IMR-90 (cell line): ENCODE measurements around the gene TSSC4. TPM values are rescaled to one million over a fixed set of nuclear protein-coding genes. Genes with fewer than 3 reads are reported as not detected.

Experiments
- ATAC-seq: fragments of 200-7000 bp; cut with Tn5 transposase; 2 replicates; pipeline ENCODE4 v1.9.1; 2020; ENCODE audit warnings: low read depth, mild to moderate bottlenecking, moderate library complexity
- BruUV-seq: library from RNA; stranded (reverse); fragments of 400-500 nt; replicated peaks from 2 replicates; lab custom pipeline; 2021; lab: Mats Ljungman, UMichigan
- CTCF ChIA-PET: fragments of 300-600 bp; formaldehyde crosslinking; extraction: SDS; loops from one replicate; lab custom pipeline; 2021; ENCODE audit warnings: antibody characterized with exemption; lab: Yijun Ruan, JAX
- POLR2A ChIA-PET: fragments of 300-600 bp; sonication (Branson Sonifier 250); formaldehyde crosslinking; loops from one replicate; lab custom pipeline; 2022; ENCODE audit warnings: antibody characterized with exemption; ENCODE audit not compliant: unreplicated experiment; lab: Charles Lee
- DNase-seq: peaks from one replicate; pipeline ENCODE4 v3.0.0; 2013
- H2AFZ ChIP-seq: replicated peaks from 2 replicates; pipeline ENCODE3; 2013; ENCODE audit warnings: low read length, mild to moderate bottlenecking; ENCODE audit not compliant: poor library complexity
- H2AK5ac ChIP-seq: 2 replicates; pipeline ENCODE4 v1.6.1; 2013; ENCODE audit warnings: low read depth, low read length, inconsistent platforms
- H2AK9ac ChIP-seq: replicated peaks from 2 replicates; pipeline ENCODE3; 2013; ENCODE audit warnings: mild to moderate bottlenecking, low read depth, low read length, moderate library complexity; ENCODE audit not compliant: poor library complexity
- H2BK120ac ChIP-seq: 2 replicates; pipeline ENCODE4 v1.6.1; 2013; ENCODE audit warnings: low read depth, low read length, inconsistent platforms
- H2BK15ac ChIP-seq: 3 replicates; pipeline ENCODE4 v1.6.1; 2013; ENCODE audit warnings: low read depth, low read length, inconsistent platforms
- H2BK20ac ChIP-seq: 2 replicates; pipeline ENCODE4 v1.6.1; 2013; ENCODE audit warnings: low read depth, mild to moderate bottlenecking, inconsistent platforms, low read length, moderate library complexity
- H2BK5ac ChIP-seq: 2 replicates; pipeline ENCODE4 v1.6.1; 2013; ENCODE audit warnings: mild to moderate bottlenecking, low read depth, low read length, inconsistent platforms; ENCODE audit not compliant: poor library complexity, severe bottlenecking
- H3K14ac ChIP-seq: replicated peaks from 2 replicates; pipeline ENCODE4 v1.6.1; 2013; ENCODE audit warnings: low read depth, low read length, inconsistent platforms
- H3K18ac ChIP-seq: 2 replicates; pipeline ENCODE4 v1.6.1; 2013; ENCODE audit warnings: low read depth, low read length, control low read depth
- H3K23ac ChIP-seq: 2 replicates; pipeline ENCODE4 v1.6.1; 2013; ENCODE audit warnings: low read depth, low read length, inconsistent platforms
- H3K27ac ChIP-seq: 2 replicates; pipeline ENCODE4 v1.5.1; 2013; ENCODE audit warnings: mild to moderate bottlenecking, control low read depth, low read length; ENCODE audit not compliant: insufficient read depth
- H3K27me3 ChIP-seq: 2 replicates; pipeline ENCODE4 v1.6.1; 2013; ENCODE audit warnings: low read length; ENCODE audit not compliant: control insufficient read depth, insufficient read depth
- H3K36me3 ChIP-seq: 2 replicates; pipeline ENCODE4 v1.6.1; 2013; ENCODE audit warnings: low read length, mixed read lengths; ENCODE audit not compliant: control insufficient read depth, insufficient read depth
- H3K4ac ChIP-seq: 2 replicates; pipeline ENCODE4 v1.6.1; 2013; ENCODE audit warnings: low read depth, low read length, inconsistent platforms
- H3K4me1 ChIP-seq: 2 replicates; pipeline ENCODE4 v1.6.1; 2013; ENCODE audit warnings: low read length, mixed read lengths; ENCODE audit not compliant: control insufficient read depth, insufficient read depth
- H3K4me2 ChIP-seq: 2 replicates; pipeline ENCODE4 v1.6.1; 2013; ENCODE audit warnings: low read depth, mild to moderate bottlenecking, control low read depth, low read length, moderate library complexity
- H3K4me3 ChIP-seq: 2 replicates; pipeline ENCODE4 v1.5.1; 2013; ENCODE audit warnings: low read depth, mild to moderate bottlenecking, control low read depth, low read length, moderate library complexity; ENCODE audit not compliant: insufficient read depth
- H3K56ac ChIP-seq: 2 replicates; pipeline ENCODE4 v1.6.1; 2013; ENCODE audit warnings: low read length, inconsistent platforms; ENCODE audit not compliant: insufficient read depth; ENCODE audit errors: extremely low read depth
- H3K79me1 ChIP-seq, 2 experiments: 2 replicates each; pipeline ENCODE4 v1.6.1; 2013; ENCODE audit warnings: low read length in 2 of 2, inconsistent platforms in 1 of 2, low read depth in 1 of 2
- H3K9ac ChIP-seq: 2 replicates; pipeline ENCODE4 v1.6.1; 2013; ENCODE audit warnings: low read depth, low read length, control low read depth
- H3K9me1 ChIP-seq: 2 replicates; pipeline ENCODE4 v1.6.1; 2013; ENCODE audit warnings: low read length, inconsistent platforms; ENCODE audit not compliant: insufficient read depth
- H3K9me3 ChIP-seq: 2 replicates; pipeline ENCODE4 v1.6.1; 2013; ENCODE audit warnings: low read length; ENCODE audit not compliant: control insufficient read depth, insufficient read depth
- H4K20me1 ChIP-seq: 2 replicates; pipeline ENCODE4 v1.6.1; 2013; ENCODE audit warnings: low read length, inconsistent platforms; ENCODE audit not compliant: insufficient read depth
- H4K5ac ChIP-seq: 2 replicates; pipeline ENCODE4 v1.6.1; 2013; ENCODE audit warnings: mild to moderate bottlenecking, low read depth, low read length, control low read depth
- H4K8ac ChIP-seq, 2 experiments: 2 replicates each; pipeline ENCODE4 v1.6.1; 2013; ENCODE audit warnings: low read depth in 2 of 2, low read length in 2 of 2, control low read depth in 1 of 2, inconsistent platforms in 1 of 2
- H4K91ac ChIP-seq: 2 replicates; pipeline ENCODE4 v1.6.1; 2013; ENCODE audit warnings: low read depth, low read length, inconsistent platforms; ENCODE audit not compliant: insufficient read depth
- BHLHE40 ChIP-seq: fragments of 150-350 bp; IDR thresholded peaks from 2 replicates; pipeline ENCODE4 v1.6.1; 2016; ENCODE audit warnings: mild to moderate bottlenecking, low read depth, low read length
- CHD1 ChIP-seq: IDR thresholded peaks from 2 replicates; pipeline ENCODE4 v1.6.1; 2012; ENCODE audit warnings: low read depth, low read length, improper control_type of control experiment
- FOS ChIP-seq: fragments of 150-350 bp; IDR thresholded peaks from 2 replicates; pipeline ENCODE4 v1.6.1; 2016; ENCODE audit warnings: low read depth, low read length
- RAD21 ChIP-seq: IDR thresholded peaks from 2 replicates; pipeline ENCODE4 v1.6.1; 2012; ENCODE audit warnings: low read length, improper control_type of control experiment
- RCOR1 ChIP-seq: IDR thresholded peaks from 2 replicates; pipeline ENCODE4 v1.6.1; 2012; ENCODE audit warnings: mild to moderate bottlenecking, low read length, improper control_type of control experiment; ENCODE audit not compliant: insufficient replicate concordance
- RFX5 ChIP-seq: IDR thresholded peaks from 2 replicates; pipeline ENCODE4 v1.8.0; 2012; ENCODE audit warnings: low read depth, mild to moderate bottlenecking, low read length, moderate library complexity
- SMC3 ChIP-seq: fragments of 150-350 bp; IDR thresholded peaks from 2 replicates; pipeline ENCODE4 v1.6.1; 2016; ENCODE audit warnings: low read depth, mild to moderate bottlenecking, antibody characterized with exemption, low read length, moderate library complexity
- WGBS, 2 experiments: methylation state at CpG; one replicate each; pipeline versions ENCODE4 v1.1.5 to v1.1.7; 2013; ENCODE audit warnings: missing lambda C conversion rate in 2 of 2; ENCODE audit not compliant: insufficient read length in 1 of 2; ENCODE audit errors: extremely low coverage in 2 of 2; 5-methylcytosine and 5-hydroxymethylcytosine counted together
- dilution Hi-C: fragments of 300-500 bp; cut with HindIII; formaldehyde crosslinking; loops from one replicate; pipeline ENCODE4 v1.14.3; 2018; ENCODE audit warnings: low sequenced_read_pairs; ENCODE audit not compliant: unreplicated experiment
- in situ Hi-C: fragments of 300-500 bp; cut with MboI; formaldehyde crosslinking; loops from 3 replicates; pipeline ENCODE4 v1.14.3; 2019; ENCODE audit warnings: low sequenced_read_pairs, inconsistent platforms, mixed read lengths
- intact Hi-C: fragments of 100-400 bp; cut with micrococcal nuclease; formaldehyde crosslinking; loops from 2 replicates; pipeline ENCODE4 v1.10.0; 2022
- polyA plus RNA-seq, 3 experiments: library from polyadenylated mRNA; depleted of rRNA; stranded (reverse); fragments of >200 nt; gene quantifications; 2 replicates each; pipeline ENCODE4 v1.2.3, GENCODE V29; 2012; ENCODE audit warnings: low replicate concordance in 1 of 3
- total RNA-seq: library from RNA; depleted of rRNA; stranded (reverse); fragments of >200 nt; gene quantifications from 2 replicates; pipeline ENCODE4 v1.2.3, GENCODE V29; 2012
- TF ChIP-seq, protein P1 (sequence below): fragments of 150-350 bp; IDR thresholded peaks from 2 replicates; pipeline ENCODE4 v1.6.1; 2017; ENCODE audit warnings: mild to moderate bottlenecking, antibody characterized with exemption, low read length, low read depth
- TF ChIP-seq, protein P2 (sequence below): conservative IDR thresholded peaks from 2 replicates; pipeline ENCODE4 v1.5.1; 2012; ENCODE audit warnings: mild to moderate bottlenecking, low read depth, low read length, improper control_type of control experiment
- TF ChIP-seq, protein P3 (sequence below): fragments of 150-350 bp; IDR thresholded peaks from 2 replicates; pipeline ENCODE4 v1.6.1; 2016; ENCODE audit warnings: low read depth, mild to moderate bottlenecking, low read length, moderate library complexity, borderline replicate concordance

TSSC4 gene
- total and polyA plus RNA-seq, 2 of the 4 experiments (the other 2 are of a cell fraction): 34.9 to 40.0 TPM

DNA sequence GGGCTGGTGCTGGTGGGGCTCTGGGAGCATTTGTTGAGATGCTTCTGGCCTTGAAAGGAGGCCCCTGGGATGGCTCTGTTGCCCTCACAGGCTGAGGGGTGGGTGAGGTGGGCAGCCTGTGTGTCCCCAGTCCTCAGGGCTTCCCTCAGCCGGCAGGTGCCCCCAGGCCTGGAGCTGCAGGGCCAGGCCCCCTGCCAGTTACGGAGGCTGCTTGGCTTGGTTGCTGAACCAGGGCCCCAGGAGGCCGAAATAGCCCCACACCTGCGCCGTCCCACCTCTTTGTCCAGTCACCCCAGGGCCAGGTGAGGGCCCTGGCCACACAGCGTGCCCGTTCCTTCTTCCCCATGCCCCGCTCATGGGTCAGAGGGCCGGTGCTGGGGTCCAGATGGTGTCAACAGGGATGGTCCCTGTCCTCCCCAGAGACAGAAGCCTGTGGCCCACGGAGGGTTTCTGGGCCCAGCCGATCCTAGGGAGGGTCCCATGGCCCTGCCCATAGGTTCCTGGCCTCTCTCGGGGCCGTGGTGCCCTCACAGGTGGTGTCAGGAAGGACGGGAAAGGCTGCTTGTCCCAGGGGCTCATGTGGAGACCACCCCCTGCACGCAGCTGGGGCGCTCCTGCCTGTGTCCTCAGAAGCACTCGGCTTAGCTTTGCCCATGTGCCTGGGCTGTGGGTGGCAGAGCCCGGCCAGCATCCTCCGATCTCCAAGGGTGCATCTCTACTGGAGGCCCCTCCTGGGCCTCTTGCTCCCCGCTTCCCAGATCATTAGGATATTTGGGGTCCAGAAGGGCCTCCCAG, 9.2 kb upstream of the TSSC4 start (continued):
- TF ChIP-seq RCOR1 (no peak), SMC3 (no peak)

DNA sequence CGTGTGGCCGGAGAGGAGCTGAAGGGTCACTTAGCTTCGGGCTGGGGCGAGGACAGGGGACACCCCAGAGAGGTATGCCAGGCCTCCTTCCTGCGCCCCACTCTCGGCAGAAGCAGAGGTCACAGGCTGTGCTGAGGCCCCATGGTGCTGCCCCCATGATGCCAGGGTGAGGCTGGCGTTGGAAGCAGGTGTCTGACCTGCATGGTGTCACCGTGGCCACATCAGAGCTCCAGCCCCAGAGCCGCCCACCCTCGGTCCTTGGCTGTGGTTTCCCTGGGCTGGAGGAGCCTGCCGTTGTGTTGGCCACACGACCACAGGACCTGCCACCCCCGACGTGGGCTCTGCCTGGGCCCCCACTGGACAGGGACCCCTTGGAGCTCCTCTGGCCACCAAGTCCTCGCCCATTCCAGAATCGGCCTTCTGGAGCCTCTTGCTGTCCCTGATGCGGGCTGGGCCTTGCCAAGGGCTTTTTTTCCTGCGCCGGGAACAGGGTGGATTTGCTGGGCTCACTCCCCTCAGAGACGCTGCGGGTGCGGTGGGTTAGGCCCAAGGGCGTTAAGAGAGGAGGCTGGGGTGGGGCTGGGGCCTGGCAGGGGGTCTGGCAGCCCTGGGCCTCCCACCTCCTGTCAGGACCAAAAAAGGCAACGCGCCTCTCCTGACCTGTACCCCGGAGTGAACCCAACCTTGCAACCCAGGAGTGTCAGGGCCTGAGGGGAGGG, 8.2 kb upstream of the TSSC4 start:
- Histone ChIP-seq H4K20me1 (peaks cover 48% of the 10 kb centered on the region), H3K36me3 (peaks cover 53% of the 10 kb centered on the region), H2AK5ac (no peak overlapping the region), H3K27me3 (no peaks in the 10 kb centered on the region), H4K8ac (no peak overlapping the region), H3K4ac (no peak overlapping the region), H3K4me1 (peaks cover 30% of the 10 kb centered on the region), H2BK120ac (no peak overlapping the region), H3K56ac (no peak overlapping the region), H3K9me3 (no peaks in the 10 kb centered on the region), H3K9me1 (peaks cover 4% of the 10 kb centered on the region; the same call in 1 of the 2 replicates), H3K79me1 (peaks cover 19 to 46% of the 10 kb centered on the region in 2 experiments), H3K27ac (no peak overlapping the region), H2BK5ac (peak overlapping the region; percentile 11), H3K14ac (no peak overlapping the region), H3K9ac (no peak overlapping the region), H2AK9ac (peak overlapping the region; percentile 55), H3K23ac (no peak overlapping the region), H3K4me2 (no peak overlapping the region), H2BK15ac (no peak overlapping the region), H4K5ac (no peak overlapping the region), H3K18ac (no peak overlapping the region), H2AFZ (no peak overlapping the region), H4K91ac (no peak overlapping the region), H2BK20ac (no peak overlapping the region), H3K4me3 (no peak overlapping the region)
- ATAC-seq: no peak
- ChIA-PET CTCF (no interaction called here), POLR2A (no interaction called here)
- 86% methylated on average over 14 of the region's 26 CpGs; no CpG with 5 or more reads in 1 of the 2 experiments for WGBS, 2 experiments
- dilution Hi-C loops (no loop called here), intact Hi-C loops (no loop called here), in situ Hi-C loops (no loop called here)
- BruUV-seq: no TSS peak
- no peak for DNase-seq
- TF ChIP-seq RAD21 (no peak), FOS (no peak), BHLHE40 (no peak), RCOR1 (no peak), RFX5 (no peak), SMC3 (no peak), CHD1 (no peak)
- TF ChIP-seq, protein P1, sequence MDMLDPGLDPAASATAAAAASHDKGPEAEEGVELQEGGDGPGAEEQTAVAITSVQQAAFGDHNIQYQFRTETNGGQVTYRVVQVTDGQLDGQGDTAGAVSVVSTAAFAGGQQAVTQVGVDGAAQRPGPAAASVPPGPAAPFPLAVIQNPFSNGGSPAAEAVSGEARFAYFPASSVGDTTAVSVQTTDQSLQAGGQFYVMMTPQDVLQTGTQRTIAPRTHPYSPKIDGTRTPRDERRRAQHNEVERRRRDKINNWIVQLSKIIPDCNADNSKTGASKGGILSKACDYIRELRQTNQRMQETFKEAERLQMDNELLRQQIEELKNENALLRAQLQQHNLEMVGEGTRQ: no peak
- TF ChIP-seq, protein P2, sequence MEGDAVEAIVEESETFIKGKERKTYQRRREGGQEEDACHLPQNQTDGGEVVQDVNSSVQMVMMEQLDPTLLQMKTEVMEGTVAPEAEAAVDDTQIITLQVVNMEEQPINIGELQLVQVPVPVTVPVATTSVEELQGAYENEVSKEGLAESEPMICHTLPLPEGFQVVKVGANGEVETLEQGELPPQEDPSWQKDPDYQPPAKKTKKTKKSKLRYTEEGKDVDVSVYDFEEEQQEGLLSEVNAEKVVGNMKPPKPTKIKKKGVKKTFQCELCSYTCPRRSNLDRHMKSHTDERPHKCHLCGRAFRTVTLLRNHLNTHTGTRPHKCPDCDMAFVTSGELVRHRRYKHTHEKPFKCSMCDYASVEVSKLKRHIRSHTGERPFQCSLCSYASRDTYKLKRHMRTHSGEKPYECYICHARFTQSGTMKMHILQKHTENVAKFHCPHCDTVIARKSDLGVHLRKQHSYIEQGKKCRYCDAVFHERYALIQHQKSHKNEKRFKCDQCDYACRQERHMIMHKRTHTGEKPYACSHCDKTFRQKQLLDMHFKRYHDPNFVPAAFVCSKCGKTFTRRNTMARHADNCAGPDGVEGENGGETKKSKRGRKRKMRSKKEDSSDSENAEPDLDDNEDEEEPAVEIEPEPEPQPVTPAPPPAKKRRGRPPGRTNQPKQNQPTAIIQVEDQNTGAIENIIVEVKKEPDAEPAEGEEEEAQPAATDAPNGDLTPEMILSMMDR: no peak
- TF ChIP-seq, protein P3, sequence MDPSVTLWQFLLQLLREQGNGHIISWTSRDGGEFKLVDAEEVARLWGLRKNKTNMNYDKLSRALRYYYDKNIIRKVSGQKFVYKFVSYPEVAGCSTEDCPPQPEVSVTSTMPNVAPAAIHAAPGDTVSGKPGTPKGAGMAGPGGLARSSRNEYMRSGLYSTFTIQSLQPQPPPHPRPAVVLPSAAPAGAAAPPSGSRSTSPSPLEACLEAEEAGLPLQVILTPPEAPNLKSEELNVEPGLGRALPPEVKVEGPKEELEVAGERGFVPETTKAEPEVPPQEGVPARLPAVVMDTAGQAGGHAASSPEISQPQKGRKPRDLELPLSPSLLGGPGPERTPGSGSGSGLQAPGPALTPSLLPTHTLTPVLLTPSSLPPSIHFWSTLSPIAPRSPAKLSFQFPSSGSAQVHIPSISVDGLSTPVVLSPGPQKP: no peak
